HepG2 (cell line): ENCODE measurements around the gene ARHGAP12. TPM values are rescaled to one million over a fixed set of nuclear protein-coding genes. Genes with fewer than 3 reads are reported as not detected.

Experiments used
- ATAC-seq: fragments of 200-7000 bp; cut with Tn5 transposase; 3 replicates; pipeline ENCODE4 v1.9.1; 2020; ENCODE audit warnings: mild to moderate bottlenecking, moderate library complexity
- BruUV-seq: library from RNA; stranded (reverse); fragments of 400-500 nt; replicated peaks from 2 replicates; lab custom pipeline; 2021; lab: Mats Ljungman, UMichigan
- CTCF ChIA-PET: fragments of 300-600 bp; formaldehyde crosslinking; extraction: SDS; loops from one replicate; lab custom pipeline; 2021; ENCODE audit warnings: low total read pairs, inconsistent platforms, low intra/inter-chr PET ratio; lab: Yijun Ruan, JAX
- POLR2A ChIA-PET: fragments of 350-600 bp; sonication (Branson Sonifier 250); formaldehyde crosslinking; loops from one replicate; lab custom pipeline; 2020; ENCODE audit warnings: antibody characterized with exemption, inconsistent platforms; lab: Yijun Ruan, JAX
- DNase-seq: peaks from one replicate; pipeline ENCODE4 v3.0.0-alpha.2; 2015; ENCODE audit warnings: low spot score
- FAIRE-seq: peaks from 3 replicates; lab custom pipeline; 2011; peaks lifted over from hg19 to GRCh38; lab: Jason Lieb, UNC
- H2AFZ ChIP-seq: one replicate; pipeline ENCODE4 v1.6.1; 2011; ENCODE audit warnings: low read length, inconsistent platforms
- H3K27ac ChIP-seq: fragments of 300-600 bp; 3 replicates; pipeline ENCODE4 v1.8.0; 2011; ENCODE audit warnings: mixed run types, mild to moderate bottlenecking, mixed read lengths, low read length, inconsistent platforms; ENCODE audit not compliant: insufficient read depth; ENCODE audit errors: extremely low read length
- H3K27me3 ChIP-seq, 2 experiments: fragments of 200-600 bp in 1 of 2; 2 replicates in 1 of 2; 3 replicates in 1 of 2; pipeline versions ENCODE4 v1.6.0 to v1.8.0; 2011; ENCODE audit warnings: low read length in 2 of 2, mild to moderate bottlenecking in 2 of 2, moderate library complexity in 2 of 2, inconsistent platforms in 1 of 2; ENCODE audit not compliant: insufficient read depth in 2 of 2, control insufficient read depth in 1 of 2
- H3K36me3 ChIP-seq, 2 experiments: fragments of 200-600 bp in 1 of 2; replicated peaks in 1 of 2; 2 replicates in 1 of 2; 3 replicates in 1 of 2; pipeline versions ENCODE4 v1.5.1 to v1.8.0; 2011; ENCODE audit warnings: low read length in 2 of 2, inconsistent platforms in 1 of 2; ENCODE audit not compliant: insufficient read depth in 2 of 2, control insufficient read depth in 1 of 2
- H3K4me1 ChIP-seq: 2 replicates; pipeline ENCODE4 v1.5.1; 2012; ENCODE audit warnings: low read length, inconsistent platforms; ENCODE audit not compliant: insufficient read depth
- H3K4me2 ChIP-seq: 2 replicates; pipeline ENCODE4 v1.6.0; 2011; ENCODE audit warnings: low read depth, low read length, inconsistent platforms
- H3K4me3 ChIP-seq, 3 experiments: fragments of 200-600 bp in 1 of 3; sonication (generic), shearing (Covaris generic) in 1 of 3; replicated peaks in 1 of 3; 2 replicates each; pipeline ENCODE4 v1.5.1; 2011 to 2016; ENCODE audit warnings: low read length in 3 of 3, inconsistent platforms in 2 of 3, low read depth in 2 of 3, mild to moderate bottlenecking in 2 of 3, control low read depth in 1 of 3, mixed read lengths in 1 of 3; ENCODE audit not compliant: insufficient read depth in 1 of 3
- H3K79me2 ChIP-seq: one replicate; pipeline ENCODE4 v1.6.1; 2011; ENCODE audit warnings: low read length, inconsistent platforms; ENCODE audit not compliant: insufficient read depth
- H3K9ac ChIP-seq: 2 replicates; pipeline ENCODE4 v1.6.0; 2011; ENCODE audit warnings: mild to moderate bottlenecking, low read depth, low read length, inconsistent platforms; ENCODE audit not compliant: insufficient read depth
- H3K9me3 ChIP-seq: 2 replicates; pipeline ENCODE4 v1.5.1; 2012; ENCODE audit warnings: mild to moderate bottlenecking, low read length
- H4K20me1 ChIP-seq: 2 replicates; pipeline ENCODE4 v1.6.0; 2011; ENCODE audit warnings: inconsistent platforms, mild to moderate bottlenecking, low read length, moderate library complexity; ENCODE audit not compliant: insufficient read depth
- ATM ChIP-seq: fragments of 450-650 bp; IDR thresholded peaks from 2 replicates; pipeline ENCODE4 v1.7.1; 2017; ENCODE audit warnings: mild to moderate bottlenecking, borderline replicate concordance
- CBFB ChIP-seq: sonication (generic); formaldehyde crosslinking; IDR thresholded peaks from 2 replicates; pipeline ENCODE4 v1.4.0; 2020; ENCODE audit warnings: missing genetic modification reagents
- CHD4 ChIP-seq: fragments of 200-600 bp; sonication (generic); IDR thresholded peaks from 2 replicates; pipeline ENCODE4 v1.7.0; 2017; ENCODE audit warnings: mild to moderate bottlenecking, low read length, borderline replicate concordance
- DPF2 ChIP-seq: sonication (generic); formaldehyde crosslinking; IDR thresholded peaks from 2 replicates; pipeline ENCODE4 v1.4.0; 2020; ENCODE audit warnings: mild to moderate bottlenecking, low read depth, missing genetic modification reagents, borderline replicate concordance
- GLI4 ChIP-seq: sonication (generic); formaldehyde crosslinking; IDR thresholded peaks from 2 replicates; pipeline ENCODE4 v1.5.1; 2020; ENCODE audit warnings: missing genetic modification reagents, mild to moderate bottlenecking, moderate library complexity, borderline replicate concordance
- LBX2 ChIP-seq: sonication (generic); formaldehyde crosslinking; IDR thresholded peaks from 2 replicates; pipeline ENCODE4 v1.5.0; 2020; ENCODE audit warnings: missing genetic modification reagents, mild to moderate bottlenecking, borderline replicate concordance
- NCOA2 ChIP-seq: sonication (generic); formaldehyde crosslinking; IDR thresholded peaks from 2 replicates; pipeline ENCODE4 v1.8.0; 2022; ENCODE audit warnings: inconsistent platforms
- PRMT3 ChIP-seq: sonication (generic); formaldehyde crosslinking; IDR thresholded peaks from 2 replicates; pipeline ENCODE4 v1.8.1; 2022; ENCODE audit warnings: low read depth, mild to moderate bottlenecking, moderate library complexity, missing genetic modification reagents, borderline replicate concordance
- SOX5 ChIP-seq: IDR thresholded peaks from 2 replicates; pipeline ENCODE4 v1.6.1; 2016; ENCODE audit warnings: borderline replicate concordance
- ZBTB43 ChIP-seq: sonication (generic); formaldehyde crosslinking; conservative IDR thresholded peaks from 2 replicates; pipeline ENCODE4 v1.4.0; 2020; ENCODE audit warnings: missing genetic modification reagents
- ZBTB8A ChIP-seq: sonication (generic); formaldehyde crosslinking; IDR thresholded peaks from 2 replicates; pipeline ENCODE4 v1.4.0; 2020; ENCODE audit warnings: mild to moderate bottlenecking, low read depth, missing genetic modification reagents, borderline replicate concordance
- ZNF607 ChIP-seq: sonication (generic); formaldehyde crosslinking; IDR thresholded peaks from 2 replicates; pipeline ENCODE4 v1.5.1; 2020; ENCODE audit warnings: missing genetic modification reagents, mild to moderate bottlenecking, borderline replicate concordance
- ZNF691 ChIP-seq: sonication (generic); formaldehyde crosslinking; IDR thresholded peaks from 2 replicates; pipeline ENCODE4 v1.4.0; 2020; ENCODE audit warnings: missing genetic modification reagents, low read depth, mild to moderate bottlenecking, borderline replicate concordance
- ZNF768 ChIP-seq: sonication (generic); formaldehyde crosslinking; IDR thresholded peaks from 2 replicates; pipeline ENCODE4 v1.4.0; 2020; ENCODE audit warnings: missing genetic modification reagents
- WGBS: methylation state at CpG from one replicate; pipeline ENCODE4 v1.1.6; 2017; ENCODE audit warnings: low lambda C conversion rate; 5-methylcytosine and 5-hydroxymethylcytosine counted together
- in situ Hi-C: cut with HindIII; loops from 2 replicates; pipeline ENCODE4 v1.10.0; 2017; ENCODE audit warnings: low pct_unique_long_range_greater_than_20kb; ENCODE audit not compliant: extremely low pct_ligation_motif_present
- intact Hi-C: fragments of 100-400 bp; cut with micrococcal nuclease; formaldehyde crosslinking; loops from one replicate; pipeline ENCODE4 v1.10.0; 2022; ENCODE audit not compliant: unreplicated experiment
- polyA plus RNA-seq, 8 experiments: library from polyadenylated mRNA; depleted of rRNA in 3 of 8; stranded (reverse) in 7 of 8; unstranded in 1 of 8; fragments of >200 nt; fragmentation: Illumina TruSeq in 4 of 8; extraction: Trizol in 4 of 8; gene quantifications; 2 replicates each; pipeline versions ENCODE4 v1.2.1 to v1.2.3, GENCODE V29; 2011 to 2016; ENCODE audit warnings: low read depth in 4 of 8, missing spikeins in 1 of 8, mixed read lengths in 1 of 8; ENCODE audit not compliant: insufficient read depth in 1 of 8
- total RNA-seq, 5 experiments: library from RNA; depleted of rRNA; stranded (reverse); fragments of >200 nt; fragmentation: Illumina TruSeq; extraction: Trizol; gene quantifications; 2 replicates each; pipeline ENCODE4 v1.2.3, GENCODE V29; 2016; ENCODE audit warnings: low read depth in 1 of 5

Gene ARHGAP12
- total and polyA plus RNA-seq, 2 of the 13 experiments (the other 11 are each of a cell fraction or from before 2014, with no cell fraction given) = 25.0 to 54.6 TPM

GRCh38 chr10:31757831-31758230, 170.8 kb downstream of the ARHGAP12 start:
- no peaks in the 10 kb centered on the region for H3K79me2 ChIP-seq
- H3K4me3 ChIP-seq = no peak overlapping the region
- POLR2A ChIA-PET = no interaction called here
- H3K36me3 ChIP-seq = no peaks in the 10 kb centered on the region
- CTCF ChIA-PET = no interaction called here
- H3K9ac ChIP-seq = no peak overlapping the region
- TF ChIP-seq PRMT3 (CRISPR knock-in tag) = no peak
- TF ChIP-seq DPF2 = no peak
- no peak for TF ChIP-seq ATM
- TF ChIP-seq SOX5 (CRISPR knock-in tag) = no peak
- TF ChIP-seq GLI4 = no peak
- no peak for TF ChIP-seq ZNF768 (CRISPR knock-in tag)
- TF ChIP-seq ZBTB8A (CRISPR knock-in tag) = no peak
- TF ChIP-seq CHD4 = no peak
- TF ChIP-seq ZNF607 (CRISPR knock-in tag) = no peak
- TF ChIP-seq ZBTB43 (CRISPR knock-in tag) = no peak
- no peak for TF ChIP-seq CBFB
- TF ChIP-seq LBX2 (CRISPR knock-in tag) = no peak
- no peak for TF ChIP-seq ZNF691 (CRISPR knock-in tag)
- TF ChIP-seq NCOA2 (CRISPR knock-in tag) = no peak
- TF ChIP-seq, all 625 proteins: peak for 0
- H3K27me3 ChIP-seq = peaks cover 0 to 9% of the 10 kb centered on the region in 2 experiments; a peak in 3 of 5 replicates
- no peak for FAIRE-seq
- BruUV-seq = no TSS peak
- peaks cover 30% of the 10 kb centered on the region for H3K4me1 ChIP-seq
- WGBS = 65% methylated on average over 7 of the region's 7 CpGs
- no peaks in the 10 kb centered on the region for H3K9me3 ChIP-seq
- no peak overlapping the region for H3K4me2 ChIP-seq
- no peaks in the 10 kb centered on the region for H4K20me1 ChIP-seq
- in situ Hi-C loops = loop anchor here (25.0 kb wide), 1 partner anchor 971 kb away; no protein-coding TSS in a partner anchor
- intact Hi-C loops = no loop called here
- H2AFZ ChIP-seq = no peak overlapping the region
- DNase-seq = no peak
- ATAC-seq = no peak
- H3K27ac ChIP-seq = no peak overlapping the region
